Measurements from ENCODE around the gene ERI3. TPM values are rescaled to one million over a fixed set of nuclear protein-coding genes. Genes with fewer than 3 reads are reported as not detected.
A peak's percentile ranks its signal among the peaks of the same experiment; 100 is the strongest.

The ERI3 gene
- total and polyA plus RNA-seq, 10 of the 15 experiments (the other 5 are each of a cell fraction or from before 2014, with no cell fraction given): 20.6 to 90.4 (median 41.2) TPM

- no peak for TF ChIP-seq ZNF622 (IDR thresholded peaks at IDR 0.05)
- peak in 1 of 2 experiments; percentile 6; a peak in 1 of 4 replicates for TF ChIP-seq CEBPB (IDR thresholded peaks at IDR 0.05; ENCODE audit: borderline replicate concordance in 1 of 2, low read depth in 2 of 2, low read length in 2 of 2)
- TF ChIP-seq ASH2L (IDR thresholded peaks at IDR 0.05; ENCODE audit: borderline replicate concordance, low read depth): peak; percentile 99
- peak; percentile 37; the same call in 1 of the 2 replicates for TF ChIP-seq RAD51 (IDR thresholded peaks at IDR 0.05)
- peak; percentile 88; the same call in 1 of the 2 replicates for TF ChIP-seq RB1 (IDR thresholded peaks at IDR 0.05; ENCODE audit: borderline replicate concordance)
- no peak for TF ChIP-seq KDM1A (IDR thresholded peaks at IDR 0.05; ENCODE audit: borderline replicate concordance)
- 0 out of 2 replicates have a peak, but pooled peaks have one; percentile 18 for TF ChIP-seq NFYB (IDR thresholded peaks at IDR 0.05; ENCODE audit: insufficient read depth, low read depth, low read length)
- no peak for TF ChIP-seq BCLAF1 (IDR thresholded peaks at IDR 0.05)
- TF ChIP-seq TARDBP (IDR thresholded peaks at IDR 0.05; ENCODE audit: borderline replicate concordance): peak; percentile 36; the same call in 1 of the 2 replicates
- no peak for TF ChIP-seq NFIC (IDR thresholded peaks at IDR 0.05; ENCODE audit: low read depth, low read length)
- TF ChIP-seq SREBF2 (IDR thresholded peaks at IDR 0.05; ENCODE audit: low read length): peak; percentile 75; the same call in 1 of the 2 replicates
- peak; percentile 79 for TF ChIP-seq POLR2AphosphoS5 (IDR thresholded peaks at IDR 0.05; ENCODE audit: low read length)
- no peak for TF ChIP-seq HDAC6 (IDR thresholded peaks at IDR 0.05; ENCODE audit: unreplicated experiment)
- peak; percentile 64; the same call in 1 of the 2 replicates for TF ChIP-seq NKRF (conservative IDR thresholded peaks at IDR 0.05)
- peak; percentile 90 for TF ChIP-seq IKZF1 (conservative IDR thresholded peaks at IDR 0.05)
- peak; percentile 39 for TF ChIP-seq MEF2B (IDR thresholded peaks at IDR 0.05; ENCODE audit: partially characterized antibody, poor library complexity, severe bottlenecking)
Observed at GRCh38 chr1:44213222-44214112, 141.6 kb downstream of the ERI3 start, which contains the start of gene DMAP1 (continued).

Measured in GM12878 (cell line).